HG02973 (cell line): Measurements from ENCODE around the gene ADORA2B.
"Not testable (repeated sequence)": the region's sequence is repeated elsewhere in the genome, so short reads cannot be mapped to it uniquely, and the experiment has no call there.

ENCODE experiments used
- ATAC-seq: cut with Tn5 transposase; IDR thresholded peaks from one replicate; pipeline ENCODE4 v1.9.1; 2021; ENCODE audit warnings: moderate library complexity; ENCODE audit not compliant: unreplicated experiment

Gene ADORA2B

GRCh38 chr17:15944759-15945526 lies at the start of gene ADORA2B:
Gene ADORA2B (plus strand): TSS chr17:15945130. CDS start chr17:15945249, 119 bp downstream.
- ATAC-seq = no peak

DNA sequence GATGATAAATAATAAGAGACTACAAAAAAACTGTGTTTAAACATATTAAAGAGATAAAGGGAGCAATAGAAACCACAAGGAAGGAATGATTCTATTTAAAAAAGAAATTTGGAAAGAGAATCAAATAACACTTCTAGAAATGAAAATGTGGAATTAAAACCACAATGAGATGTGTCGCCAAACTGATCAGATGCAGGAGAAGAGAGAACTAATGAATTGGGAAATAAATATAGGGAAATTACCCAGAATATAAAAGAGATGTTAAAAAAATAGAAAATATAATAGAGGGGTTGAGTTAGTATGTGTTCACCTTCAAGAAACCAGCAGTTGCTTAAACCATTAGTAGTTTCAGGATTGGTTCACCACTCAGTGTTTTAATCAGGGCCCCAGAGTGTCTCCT lies 48.7 kb upstream of the ADORA2B start:
- ATAC-seq = no peak

- ATAC-seq = no peak
Observed at GRCh38 chr17:15896834-15897233, 48.1 kb upstream of the ADORA2B start.

- not testable (repeated sequence) for ATAC-seq
Observed at GRCh38 chr17:15899596-15899995, 45.3 kb upstream of the ADORA2B start.

GRCh38 chr17:15900871-15901270 lies 44.1 kb upstream of the ADORA2B start:
- peak; percentile 52 for ATAC-seq

GRCh38 chr17:15905236-15905635 lies 39.7 kb upstream of the ADORA2B start:
- ATAC-seq = not testable (repeated sequence)

DNA sequence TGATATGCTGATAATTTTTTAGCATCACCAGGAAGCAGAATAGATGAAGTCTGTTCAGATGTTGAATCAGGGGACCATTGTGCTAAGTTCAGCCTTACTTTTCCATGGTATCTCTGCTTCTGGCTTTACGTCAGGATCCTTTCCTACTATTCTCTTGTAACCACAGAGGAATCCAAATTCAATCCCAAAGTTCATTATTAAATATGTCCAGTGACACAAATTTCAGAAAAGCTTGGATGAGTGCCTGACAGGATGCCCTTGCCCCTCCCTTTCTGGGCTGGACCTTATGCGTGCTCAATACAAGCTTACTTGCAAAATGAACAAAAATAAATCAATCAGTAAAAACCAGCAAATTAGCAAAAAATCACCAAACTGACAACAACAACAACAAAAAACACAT lies 37.6 kb upstream of the ADORA2B start:
- no peak for ATAC-seq

- ATAC-seq = no peak
Observed at GRCh38 chr17:15908378-15908777, 36.6 kb upstream of the ADORA2B start.

DNA sequence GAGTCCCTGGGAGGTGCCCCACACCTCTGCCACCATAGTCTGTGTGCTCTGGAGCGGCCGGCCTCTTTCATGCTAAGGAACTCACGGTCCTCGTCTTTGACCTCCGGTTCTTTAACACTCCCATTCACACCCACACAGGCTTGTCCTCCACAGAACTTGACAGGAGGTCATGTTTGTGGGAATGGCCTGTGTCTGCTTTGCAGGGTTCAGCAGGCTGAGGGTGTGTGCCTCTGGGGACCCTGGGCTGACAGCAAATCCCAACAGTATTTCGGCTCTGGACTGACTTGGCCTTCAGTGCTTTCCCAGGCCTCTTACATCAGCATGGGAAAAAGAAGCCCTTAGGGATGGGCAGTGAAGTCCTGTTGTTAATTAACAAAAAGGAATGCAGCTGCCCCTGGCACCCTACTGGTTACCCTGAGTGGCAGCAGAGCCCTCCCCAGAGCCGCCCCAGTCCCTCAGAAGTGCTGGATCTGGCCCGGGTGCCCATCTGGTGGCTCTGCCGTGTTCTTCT lies 35.4 kb upstream of the ADORA2B start:
- no peak for ATAC-seq

DNA sequence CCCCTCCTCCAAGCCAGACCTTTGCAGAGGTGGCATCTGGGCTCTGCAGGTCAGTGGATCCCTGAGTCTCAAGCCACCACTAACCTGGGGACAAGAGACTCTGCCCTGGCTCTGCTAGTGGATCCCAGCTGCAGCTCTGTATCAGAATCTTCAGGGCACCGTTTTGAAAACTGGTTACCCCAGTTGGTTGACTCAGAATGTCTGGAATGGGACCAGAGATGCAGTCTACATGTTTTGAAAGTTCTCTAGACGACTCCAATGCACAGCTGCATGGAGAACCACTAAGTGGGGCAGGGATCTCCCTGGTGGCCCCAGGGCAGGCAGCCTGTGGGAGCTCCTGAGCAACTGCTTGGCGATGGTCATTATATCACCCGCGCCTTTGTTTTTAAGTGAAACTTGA lies 34.1 kb upstream of the ADORA2B start:
- no peak for ATAC-seq

DNA sequence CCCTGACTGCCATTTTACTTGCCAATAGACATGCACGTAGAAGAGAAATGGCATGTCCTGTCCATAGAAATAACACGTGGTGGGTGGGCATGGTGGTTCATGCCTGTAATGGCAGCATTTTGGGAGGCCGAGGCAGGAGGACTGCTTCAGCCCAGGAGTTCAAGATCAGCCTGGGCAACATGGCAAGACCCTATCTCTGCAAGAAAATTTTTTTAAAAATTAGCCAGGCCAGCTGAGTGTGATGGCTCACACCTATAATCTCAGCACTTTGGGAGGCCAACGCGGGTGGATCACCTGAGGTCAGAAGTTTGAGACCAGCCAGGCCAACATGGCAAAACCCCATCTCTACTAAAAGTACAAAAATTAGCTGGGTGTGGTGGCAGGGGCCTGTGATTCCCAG lies 33.2 kb upstream of the ADORA2B start:
- not testable (repeated sequence) for ATAC-seq

DNA sequence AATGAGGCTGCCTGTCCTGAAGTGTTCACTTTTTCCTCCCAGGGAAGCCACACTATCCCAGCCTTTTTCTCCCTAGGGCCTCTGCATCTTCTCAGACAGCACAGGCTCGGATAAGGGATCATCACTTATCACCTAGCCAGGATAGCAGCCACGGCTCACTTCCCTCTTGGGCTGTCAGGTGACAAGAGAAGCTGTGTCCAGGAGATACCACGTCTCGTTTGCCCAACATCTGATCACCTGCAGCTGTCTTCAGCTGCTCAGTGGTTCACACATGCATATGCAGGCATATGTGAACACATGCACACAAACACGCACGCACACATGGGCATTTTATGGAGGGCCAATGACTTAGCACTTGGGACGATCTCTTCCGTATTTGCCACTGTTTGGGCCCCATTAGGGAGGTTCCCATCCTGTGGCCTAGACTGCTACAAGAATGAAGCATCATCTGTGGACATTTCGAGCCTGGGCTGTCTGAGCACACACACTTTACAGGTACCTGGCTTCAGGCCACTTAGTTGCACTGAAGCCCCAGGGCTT lies 32.4 kb upstream of the ADORA2B start:
- no peak for ATAC-seq

- ATAC-seq = no peak
Observed at GRCh38 chr17:15913826-15914225, 31.1 kb upstream of the ADORA2B start.

- ATAC-seq = no peak
Observed at GRCh38 chr17:15914400-15915170, 30.3 kb upstream of the ADORA2B start.

DNA sequence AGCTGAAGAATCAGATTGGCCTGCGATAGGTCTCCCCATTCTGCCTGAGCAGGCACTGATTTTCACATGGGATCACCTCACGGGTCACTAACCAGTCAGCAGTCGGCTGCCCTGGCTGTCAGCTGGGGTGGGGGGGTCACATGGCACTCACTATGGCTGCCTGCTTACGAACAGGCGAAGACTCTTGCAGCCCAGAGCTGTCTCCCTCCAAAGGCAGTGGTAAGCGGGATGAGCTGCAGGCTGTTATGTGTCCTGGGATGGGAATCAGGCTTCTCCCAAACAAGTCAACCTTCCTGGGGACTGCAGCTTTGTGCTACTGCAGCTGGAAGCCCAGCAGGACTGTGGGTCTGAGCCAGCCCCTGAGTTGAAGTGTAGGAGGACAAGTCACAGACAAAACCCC lies 29.0 kb upstream of the ADORA2B start:
- ATAC-seq = no peak

GRCh38 chr17:15917021-15917437 lies 27.9 kb upstream of the ADORA2B start:
- ATAC-seq = no peak

- ATAC-seq = no peak
Observed at GRCh38 chr17:15917438-15918027, 27.4 kb upstream of the ADORA2B start.

- ATAC-seq = no peak
Observed at GRCh38 chr17:15918261-15918660, 26.7 kb upstream of the ADORA2B start.

GRCh38 chr17:15918661-15919259 lies 26.2 kb upstream of the ADORA2B start:
- no peak for ATAC-seq

DNA sequence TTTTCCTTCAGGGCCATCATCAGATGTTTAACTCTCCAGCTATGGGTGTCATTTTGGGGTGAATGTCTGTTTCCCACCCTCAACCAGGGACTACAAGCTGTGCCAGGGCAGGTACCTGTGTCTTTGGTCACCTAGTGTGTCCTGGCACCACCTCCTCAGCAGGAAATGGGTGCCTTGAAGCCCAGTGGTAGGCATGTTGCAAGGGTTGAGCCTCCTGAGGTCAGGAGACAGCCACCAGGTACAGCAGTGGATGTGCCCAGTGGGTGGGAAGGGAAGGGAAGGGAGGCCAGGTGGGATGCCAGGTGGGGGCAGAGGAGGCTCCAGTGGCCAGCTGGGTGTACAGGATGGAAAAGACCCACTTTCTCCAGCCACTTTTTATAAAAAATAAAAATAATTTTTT lies 25.5 kb upstream of the ADORA2B start:
- ATAC-seq = no peak

- no peak for ATAC-seq
Observed at GRCh38 chr17:15920758-15921239, 24.1 kb upstream of the ADORA2B start.
